ENCODE results near the gene PPP2R2D.
"Not testable (repeated sequence)": the region's sequence is repeated elsewhere in the genome, so short reads cannot be mapped to it uniquely, and the experiment has no call there.

Gene PPP2R2D

DNA sequence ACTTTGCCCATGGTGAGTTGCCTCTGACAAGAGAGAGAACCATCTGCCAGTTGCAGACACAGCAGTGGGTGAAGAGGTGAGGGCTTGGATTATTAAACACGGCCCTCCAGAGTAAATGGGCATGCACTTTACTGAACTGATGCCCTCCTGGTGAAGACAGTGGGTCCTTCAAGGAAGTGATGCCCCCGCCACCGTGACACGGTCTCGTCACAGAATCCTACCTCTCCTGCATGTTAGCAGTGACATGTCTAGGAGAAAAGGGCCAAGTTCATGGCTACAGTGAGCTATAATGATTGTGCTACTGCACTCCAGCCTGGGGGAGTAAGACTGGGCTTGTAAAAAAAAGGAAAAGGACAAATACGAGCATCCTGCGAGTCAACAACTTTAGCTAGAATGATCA is 78.5 kb downstream of the PPP2R2D start:
- no peak for DNase-seq

DNA sequence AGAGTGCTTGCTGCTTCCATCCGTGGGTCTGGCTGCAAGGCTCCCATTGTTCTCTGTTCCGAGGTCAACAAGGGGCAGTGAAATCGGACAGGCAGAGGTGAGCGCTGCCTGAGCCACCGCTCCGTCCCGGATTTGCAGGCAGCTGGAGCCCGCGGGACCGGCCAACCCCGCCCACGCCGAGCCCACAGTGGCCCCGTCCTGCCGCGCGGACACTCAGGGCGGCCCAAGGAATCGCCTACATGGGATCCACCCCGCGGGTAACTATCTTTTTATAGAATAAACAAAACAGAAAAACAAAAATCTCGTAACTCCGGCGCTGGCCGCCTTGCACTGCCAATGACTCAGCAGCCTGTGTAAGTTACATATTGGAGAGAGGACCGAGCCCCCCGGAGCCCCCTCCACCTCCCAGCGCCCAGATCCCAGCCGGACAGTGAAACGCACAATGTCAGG is 79.0 kb downstream of the PPP2R2D start:
- DNase-seq = no peak

DNA sequence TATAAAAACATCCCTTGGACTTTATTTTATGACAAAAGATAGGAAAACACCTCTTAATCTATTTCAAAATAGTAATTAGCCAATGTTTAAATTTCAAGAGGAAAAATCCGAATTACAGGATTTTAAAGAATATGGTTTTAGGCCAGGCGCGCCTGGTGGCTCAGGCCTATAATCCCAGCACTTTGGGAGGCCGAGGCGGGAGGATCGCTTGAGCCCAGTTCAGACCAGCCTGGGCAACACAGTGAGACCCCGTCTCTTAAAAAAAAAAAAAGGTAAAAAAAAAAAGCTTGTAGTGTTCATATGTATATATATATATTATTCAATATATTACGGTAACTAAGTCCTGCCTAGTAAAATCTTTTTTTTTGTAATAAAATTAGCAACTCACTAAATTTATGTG is 79.5 kb downstream of the PPP2R2D start:
- DNase-seq = no peak

DNA sequence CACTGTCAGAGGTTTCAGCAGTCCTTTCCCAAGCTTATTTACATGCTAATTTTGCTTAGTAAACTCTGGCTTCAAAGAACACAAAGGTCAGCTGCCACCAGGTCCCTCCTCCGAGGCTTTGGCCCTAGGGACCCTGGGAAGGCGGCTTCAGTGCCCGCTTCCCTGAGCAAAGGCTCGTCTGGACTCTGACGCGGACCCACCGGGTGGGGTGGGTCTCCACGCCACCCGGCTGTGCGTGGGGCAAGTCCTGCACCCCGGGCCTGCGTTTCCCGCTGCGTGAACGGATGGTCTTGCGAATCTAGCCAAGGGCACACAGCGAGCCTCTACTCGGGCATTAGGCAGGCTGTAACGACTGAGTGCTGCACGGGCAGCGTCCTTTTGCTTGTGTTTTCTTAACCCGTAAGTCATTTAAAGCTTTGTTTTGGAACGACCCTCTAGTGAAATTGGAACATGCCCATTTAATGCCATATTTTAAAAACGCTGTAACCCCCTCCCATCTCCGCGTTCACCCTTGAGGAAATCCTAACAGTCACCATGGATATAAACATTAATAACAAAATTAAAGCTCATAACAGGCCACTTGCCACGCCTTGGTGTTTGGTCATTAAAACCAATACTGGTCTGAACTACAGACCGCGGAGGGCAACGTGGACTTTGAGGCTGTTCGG is 80.1 kb downstream of the PPP2R2D start:
- peak; percentile 11 for DNase-seq

DNA sequence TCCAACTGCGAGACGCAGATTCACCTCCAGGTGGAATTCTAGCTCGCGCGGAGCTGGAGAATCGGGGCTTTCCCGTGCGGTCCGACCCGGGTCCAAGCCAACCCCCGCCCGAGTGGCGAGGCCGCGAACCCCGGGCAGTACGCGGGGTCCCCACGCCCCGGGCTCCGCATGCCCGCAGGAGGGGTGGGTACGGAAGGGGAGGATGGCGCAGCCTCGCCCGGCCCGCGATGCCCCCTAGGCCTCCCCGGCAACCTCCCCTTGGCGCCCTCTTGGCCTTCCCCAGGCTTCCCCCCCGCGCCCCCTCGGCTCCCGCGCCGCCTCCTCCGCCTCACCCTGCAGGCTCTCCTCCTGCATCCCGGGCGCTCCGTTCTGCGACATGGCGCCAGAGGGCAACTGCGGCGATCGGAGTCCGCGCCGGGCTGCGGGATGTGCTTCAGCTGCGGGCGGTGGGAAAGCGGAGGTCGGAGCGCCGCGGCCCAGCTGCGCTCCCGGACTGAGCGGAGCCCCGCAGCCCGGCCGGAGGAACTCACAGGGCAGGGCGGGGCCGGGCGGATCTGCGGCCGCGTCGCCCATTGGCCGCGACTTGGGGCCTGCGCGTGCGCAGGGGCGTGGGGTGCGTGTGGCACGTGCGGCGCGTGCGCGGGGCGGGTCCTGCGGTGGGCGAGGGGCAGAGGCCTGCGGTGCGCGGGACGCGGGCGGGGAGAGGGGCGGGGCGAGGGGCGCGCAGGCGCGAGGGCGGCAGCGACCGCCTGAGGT is 80.8 kb downstream of the PPP2R2D start, which contains the start of gene BNIP3:
Gene BNIP3, minus strand, starts transcription at position 495 of the 756 bp plus-strand sequence. Its CDS starts 117 bp downstream, at position 378.
- peak; percentile 96 for DNase-seq

DNA sequence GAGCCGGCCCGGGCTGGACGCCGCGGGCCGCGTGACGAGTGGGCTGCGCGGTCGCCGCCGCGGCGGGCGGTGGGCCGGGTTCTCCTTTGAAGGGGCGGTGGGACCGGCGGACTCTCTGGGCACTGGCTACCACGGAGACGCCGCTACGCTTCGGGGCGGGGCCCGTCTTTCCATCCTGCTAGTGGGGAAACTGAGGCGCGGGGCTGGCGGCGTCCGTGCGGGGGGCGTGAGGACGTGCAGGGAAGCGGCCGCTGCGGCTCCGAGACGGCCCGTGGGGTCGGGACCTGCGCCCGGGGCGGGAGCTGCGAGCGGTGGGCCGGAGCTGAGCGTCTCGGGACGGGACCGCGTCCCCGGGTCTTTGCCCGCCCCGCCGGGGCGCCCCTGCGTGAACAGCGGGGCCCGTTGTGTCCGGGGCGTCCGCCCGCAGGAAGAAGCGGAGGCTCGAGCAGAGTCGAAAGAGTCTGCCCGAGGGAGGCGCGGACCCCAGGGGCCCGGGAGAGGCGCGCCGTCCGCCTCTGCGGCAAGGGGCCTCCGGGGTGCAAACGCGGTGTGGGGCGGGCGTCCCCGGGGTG is 81.5 kb downstream of the PPP2R2D start:
- no peak for DNase-seq

DNA sequence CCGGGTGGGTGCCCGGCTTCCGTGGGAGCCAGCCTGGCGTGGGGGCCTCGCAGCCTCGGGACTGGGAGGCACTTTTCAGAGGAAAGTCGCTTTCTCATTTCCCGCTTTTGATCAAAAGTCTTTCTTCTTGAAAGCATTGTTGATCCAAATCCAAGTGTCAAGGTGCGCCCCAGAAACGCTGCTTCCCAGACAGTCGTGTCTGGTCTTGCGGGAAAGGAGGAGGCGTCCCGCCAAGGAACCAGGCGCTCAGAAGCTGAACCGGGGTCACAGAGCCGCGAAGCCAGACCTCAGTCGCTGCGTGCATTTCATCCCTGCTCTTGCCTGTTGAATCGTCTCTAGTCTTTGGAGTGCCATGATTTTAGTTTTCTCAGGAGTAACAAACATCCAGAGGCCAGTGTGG is 82.0 kb downstream of the PPP2R2D start:
- DNase-seq = no peak

DNA sequence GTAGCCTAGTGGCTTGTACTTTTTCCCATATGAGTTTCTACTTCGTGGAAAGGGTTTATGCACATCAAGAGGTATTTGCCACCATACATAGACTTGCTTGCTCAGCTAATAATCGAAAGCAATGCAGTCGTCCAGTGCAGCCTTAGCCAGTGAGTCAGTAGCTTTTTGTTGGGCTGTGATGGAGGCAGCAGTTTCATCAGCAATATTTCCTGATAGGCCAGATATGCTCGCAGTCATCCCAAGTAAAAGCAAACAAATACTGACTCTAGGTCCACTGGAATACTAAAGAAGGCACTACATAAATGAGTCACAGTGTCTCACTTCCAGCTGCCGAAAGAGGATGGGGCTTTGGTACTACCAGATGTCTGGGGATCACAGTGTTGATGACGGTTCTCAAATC is 83.0 kb downstream of the PPP2R2D start:
- no peak for DNase-seq

DNA sequence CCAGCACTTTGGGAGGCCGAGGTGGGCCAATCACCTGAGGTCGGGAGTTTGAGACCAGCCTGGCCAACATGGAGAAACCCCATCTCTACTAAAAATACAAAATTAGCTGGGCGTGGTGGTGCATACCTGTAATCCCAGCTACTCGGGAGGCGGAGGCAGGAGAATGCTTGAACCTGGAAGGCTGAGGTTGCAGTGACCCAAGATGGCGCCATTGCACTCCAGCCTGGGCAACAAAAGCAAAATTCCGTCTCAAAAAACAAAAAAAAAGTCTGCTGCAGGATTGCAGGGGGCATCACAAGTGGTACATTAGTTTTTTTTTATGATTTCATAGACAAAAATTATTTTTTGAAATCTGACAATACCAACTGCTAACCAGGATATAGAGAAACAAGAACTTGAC is 86.0 kb downstream of the PPP2R2D start:
- DNase-seq = not testable (repeated sequence)

DNA sequence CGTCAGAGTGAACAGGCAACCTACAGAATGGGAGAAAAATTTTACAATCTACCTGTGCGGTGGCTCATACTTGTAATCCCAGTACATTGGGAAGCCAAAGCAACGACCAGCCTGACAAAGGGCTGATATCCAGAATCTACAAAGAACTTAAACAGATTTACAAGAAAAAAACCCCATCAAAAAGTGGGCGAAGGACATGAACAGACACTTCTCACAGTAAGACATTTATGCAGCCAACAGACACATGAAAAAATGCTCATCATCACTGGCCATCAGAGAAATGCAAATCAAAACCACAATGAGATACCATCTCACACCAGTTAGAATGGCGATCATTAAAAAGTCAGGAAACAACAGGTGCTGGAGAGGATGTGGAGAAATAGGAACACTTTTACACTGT is 86.5 kb downstream of the PPP2R2D start:
- DNase-seq = not testable (repeated sequence)

DNA sequence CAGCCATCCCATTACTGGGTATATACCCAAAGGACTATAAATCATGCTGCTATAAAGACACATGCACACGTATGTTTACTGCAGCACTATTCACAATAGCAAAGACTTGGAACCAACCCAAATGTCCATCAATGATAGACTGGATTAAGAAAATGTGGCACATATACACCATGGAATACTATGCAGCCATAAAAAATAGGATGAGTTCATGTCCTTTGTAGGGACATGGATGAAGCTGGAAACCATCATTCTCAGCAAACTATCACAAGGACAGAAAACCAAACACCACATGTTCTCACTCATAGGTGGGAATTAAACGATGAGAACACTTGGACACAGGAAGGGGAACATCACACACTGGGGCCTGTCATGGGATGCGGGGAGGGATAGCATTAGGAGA is 87.0 kb downstream of the PPP2R2D start:
- DNase-seq = not testable (repeated sequence)

DNA sequence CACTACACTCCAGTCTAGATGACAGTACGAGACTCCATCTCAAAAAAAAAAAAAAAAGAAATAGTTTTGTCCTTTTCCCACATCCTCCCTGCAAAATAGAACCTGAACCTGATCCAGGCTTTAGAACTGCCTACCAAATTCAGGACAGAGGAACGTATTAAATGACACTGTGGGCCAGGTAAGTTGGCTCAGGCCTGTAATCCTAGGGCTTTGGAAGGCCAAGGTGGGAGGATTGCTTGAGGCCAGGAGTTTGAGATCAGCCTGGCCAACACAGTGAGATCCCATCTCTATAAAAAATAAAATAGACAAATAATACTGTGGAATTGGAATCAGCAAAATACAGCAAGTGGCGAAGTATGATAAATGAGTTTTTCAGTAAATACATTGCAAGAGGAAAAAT is 90.9 kb downstream of the PPP2R2D start:
- DNase-seq = no peak

DNA sequence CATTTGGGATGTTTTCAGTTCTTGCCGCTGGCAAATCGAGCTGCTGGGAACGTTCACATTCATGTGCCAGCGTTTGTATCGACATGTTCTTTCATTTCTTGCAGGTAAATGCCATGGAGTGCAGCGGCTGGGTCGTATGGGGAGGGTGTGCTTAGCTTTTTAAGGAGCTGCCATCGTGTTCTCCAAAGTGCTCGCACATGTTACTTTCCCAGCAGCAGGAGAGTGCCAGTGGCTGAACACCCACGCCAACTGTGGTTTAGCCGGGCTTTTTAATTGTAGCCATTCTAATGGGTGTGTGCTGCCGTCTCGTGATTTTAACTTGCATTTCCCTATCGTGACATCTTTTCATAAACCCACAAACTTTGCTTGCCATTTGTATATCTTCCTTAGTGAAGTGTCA is 92.5 kb downstream of the PPP2R2D start:
- no peak for DNase-seq

DNA sequence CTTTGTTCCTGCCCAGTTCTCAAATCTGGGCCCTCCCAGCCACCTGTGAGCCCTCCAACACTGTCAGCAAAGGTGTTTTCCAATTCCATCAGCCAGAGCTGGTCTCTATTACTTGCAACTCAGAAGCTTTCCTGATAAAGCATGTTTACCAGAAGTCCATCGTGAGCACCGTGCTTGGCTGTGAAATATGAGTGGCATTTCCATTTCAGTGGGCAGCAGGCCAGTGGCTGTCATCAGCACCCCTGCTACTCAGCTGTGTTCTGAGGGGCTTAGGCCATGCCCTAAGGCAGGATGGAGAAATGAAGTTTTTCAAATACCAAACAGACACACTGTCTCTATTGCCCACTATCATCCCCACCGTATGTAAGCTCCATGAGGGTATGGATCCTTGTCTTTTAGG is 93.6 kb downstream of the PPP2R2D start:
- no peak for DNase-seq

DNA sequence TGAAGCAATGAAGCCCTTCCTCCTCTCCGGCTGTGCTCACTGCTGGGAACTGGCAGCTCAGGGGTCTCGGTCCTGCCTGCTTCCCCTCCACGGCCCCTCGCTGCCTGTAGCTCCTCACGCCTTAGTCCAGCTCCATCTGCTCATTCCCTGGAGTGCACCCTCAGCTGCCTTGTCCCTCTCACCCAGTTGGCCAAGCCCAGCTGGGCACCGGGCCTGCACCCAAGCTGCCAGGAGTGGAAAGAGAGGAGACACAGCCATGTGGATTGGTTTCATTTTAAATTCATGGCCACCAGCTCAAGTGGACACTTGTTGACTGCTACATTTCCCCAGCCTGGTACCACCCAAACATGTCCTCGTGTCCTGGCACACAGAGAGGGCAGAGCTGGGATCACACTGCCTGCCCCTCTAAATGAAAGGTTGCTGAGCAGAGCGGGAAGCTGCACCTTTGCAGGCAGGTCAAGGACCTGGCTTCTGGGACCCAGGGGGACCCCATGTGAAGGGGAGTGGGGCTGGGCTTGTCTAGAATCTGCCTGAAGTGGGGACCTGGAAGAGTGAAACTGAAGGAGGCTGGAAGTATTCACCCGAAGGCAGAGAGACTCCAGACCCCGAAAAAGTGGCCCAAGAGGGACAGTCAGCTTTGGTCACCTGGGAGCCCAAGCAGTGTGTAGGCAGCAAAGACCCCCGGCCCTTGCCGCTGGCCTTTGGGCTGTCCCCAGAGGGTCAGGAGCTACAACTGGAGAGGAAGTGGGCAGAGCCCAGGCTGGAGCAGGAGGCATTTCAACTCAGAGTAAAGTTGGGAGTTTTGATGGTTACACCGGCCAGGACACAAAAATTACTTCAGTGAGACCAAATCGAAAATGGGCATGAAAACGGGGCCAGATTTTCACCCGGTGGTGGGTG is 95.9 kb downstream of the PPP2R2D start:
- no peak for DNase-seq

DNA sequence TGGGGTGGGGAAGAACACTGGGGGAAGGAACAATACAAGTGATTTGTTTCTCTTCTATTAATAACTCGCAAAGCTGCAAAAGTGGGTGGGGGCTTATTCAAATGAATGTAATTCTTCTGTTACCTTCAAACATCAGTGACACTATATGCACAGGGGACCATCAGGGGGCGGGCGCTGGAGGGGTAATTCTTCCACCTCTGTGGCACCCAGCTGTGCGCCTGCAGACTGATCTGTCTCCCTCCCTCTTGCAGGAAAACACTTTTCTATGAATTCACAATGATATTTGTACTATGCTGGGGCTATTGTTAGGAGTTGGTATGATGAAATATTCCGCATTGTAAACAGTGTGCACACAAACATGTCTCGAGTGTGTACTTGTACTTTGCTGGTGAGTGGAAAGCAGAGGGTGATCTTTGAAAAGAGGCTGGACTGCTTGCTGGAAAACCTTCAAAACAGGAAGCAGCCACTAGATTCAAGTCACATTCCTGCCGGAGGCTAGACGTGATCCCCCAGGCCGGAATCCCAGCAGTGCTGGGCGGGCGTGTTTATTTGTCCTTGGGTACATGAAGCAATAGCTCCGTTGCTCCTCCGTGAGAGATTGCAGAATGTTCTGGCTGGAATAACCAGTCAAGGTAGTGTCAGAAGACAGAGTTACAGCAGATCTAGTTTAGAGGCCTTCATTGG is 96.7 kb downstream of the PPP2R2D start:
- DNase-seq = no peak

DNA sequence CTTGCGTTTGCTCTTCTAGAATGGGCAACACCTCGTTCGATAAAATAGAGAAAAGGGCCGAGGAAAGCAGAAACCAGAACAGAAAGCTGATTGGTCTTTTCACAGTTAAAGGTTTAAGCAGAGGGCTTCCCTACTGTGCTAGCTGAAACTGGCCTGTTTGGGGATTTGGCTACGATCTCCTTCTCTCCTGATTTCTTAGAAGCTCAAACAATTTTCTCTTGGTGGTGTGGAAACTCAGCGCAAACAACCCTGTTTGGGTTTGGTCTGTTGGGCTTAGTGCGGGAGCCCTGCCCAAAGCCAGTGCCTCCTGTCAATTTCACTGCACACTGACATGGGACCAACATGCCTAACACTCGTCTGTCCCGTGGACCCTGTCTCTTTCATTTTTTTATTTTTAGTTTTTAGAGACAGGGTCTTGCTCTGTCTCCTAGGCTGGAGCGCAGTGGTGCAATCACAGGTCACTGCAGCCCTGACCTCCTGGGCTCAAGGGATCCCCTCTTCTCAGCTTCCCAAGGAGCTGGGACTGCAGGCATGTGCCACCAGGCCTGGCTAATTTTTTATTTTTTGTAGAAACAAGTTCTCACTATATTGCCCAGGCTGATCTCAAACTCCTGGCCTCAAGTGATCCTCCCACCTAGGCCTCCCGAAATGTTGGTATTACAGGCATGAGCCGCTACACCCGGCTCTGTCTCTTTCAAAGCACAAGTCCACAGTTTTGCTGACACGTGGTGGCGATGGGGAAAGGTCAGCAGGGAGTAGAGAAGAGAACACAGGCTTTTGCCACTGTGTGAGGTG is 97.4 kb downstream of the PPP2R2D start:
- DNase-seq = no peak

DNA sequence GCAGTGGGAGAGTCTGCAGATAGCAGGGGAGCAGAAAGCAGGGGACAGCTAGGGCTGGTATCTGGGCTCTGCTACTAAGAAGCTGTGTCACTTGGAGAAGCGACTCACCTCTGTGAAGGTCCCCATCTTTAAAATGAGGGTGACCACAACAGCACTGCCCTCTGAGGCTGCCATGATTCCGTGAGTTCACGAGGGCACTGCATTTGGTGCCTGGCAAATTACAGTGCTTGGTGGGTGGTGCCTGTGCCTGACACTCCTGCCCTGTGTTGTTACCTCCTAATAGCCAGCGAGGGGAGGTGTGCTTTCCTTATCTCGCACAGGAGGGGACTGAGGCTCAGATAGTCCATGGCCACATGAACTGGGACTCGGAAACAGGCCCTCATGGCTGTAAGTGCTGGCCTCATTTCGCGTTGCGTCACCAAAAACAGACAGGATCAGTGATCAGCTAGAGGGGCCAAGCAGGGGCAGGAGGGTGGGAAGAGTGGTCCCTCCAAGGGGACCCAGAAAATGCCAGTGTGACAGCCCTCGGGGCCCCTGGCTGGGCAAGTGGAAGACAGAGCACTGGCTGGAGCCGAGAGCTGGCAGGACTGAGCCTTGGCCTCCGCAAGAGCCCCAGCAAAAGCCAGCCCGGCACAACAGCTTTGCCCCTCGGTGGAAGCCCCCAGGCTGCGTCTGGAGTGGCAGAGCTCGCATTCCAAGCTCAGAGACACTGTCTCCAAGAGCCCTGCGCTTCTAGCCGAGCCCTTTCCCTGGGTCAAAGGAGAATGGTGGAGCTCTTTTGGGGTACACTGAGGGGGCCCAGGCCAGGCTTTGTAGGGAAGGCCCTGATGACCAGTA is 98.3 kb downstream of the PPP2R2D start:
- no peak for DNase-seq

DNA sequence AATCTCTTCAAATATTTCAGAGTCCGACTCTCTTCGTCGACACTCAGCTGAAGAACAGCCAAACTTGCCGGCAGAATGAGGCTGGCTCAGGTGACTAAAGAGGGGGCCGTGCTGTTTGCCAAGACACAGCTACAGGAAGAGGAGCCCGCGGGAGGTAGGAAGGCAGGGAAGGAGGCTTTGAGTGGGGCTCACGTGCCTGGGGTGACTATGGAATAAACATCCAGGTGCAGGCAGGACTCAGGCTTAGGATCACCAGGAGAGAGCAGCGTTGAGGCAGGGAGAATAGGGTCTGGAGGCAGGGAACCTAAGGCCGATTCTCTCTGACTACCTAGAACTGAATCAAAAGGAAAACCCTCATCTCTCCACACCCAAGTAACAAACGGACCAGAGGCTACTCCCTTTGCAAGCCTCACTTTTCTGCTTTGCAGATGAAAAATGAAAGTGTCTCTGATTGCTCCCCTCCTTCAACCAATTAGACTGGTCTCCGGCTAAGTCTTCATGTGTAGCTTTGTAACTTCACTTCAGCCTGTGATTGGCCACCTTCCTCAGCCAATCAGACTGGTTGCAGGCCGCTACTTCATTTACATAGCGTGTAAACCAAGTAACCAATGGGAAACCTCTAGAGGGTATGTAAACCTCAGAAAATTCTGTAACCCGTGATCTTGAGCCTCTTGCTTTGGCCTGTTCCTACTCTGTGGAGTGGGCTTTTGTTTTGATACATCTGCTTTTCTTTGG is 100.6 kb downstream of the PPP2R2D start:
- no peak for DNase-seq

DNA sequence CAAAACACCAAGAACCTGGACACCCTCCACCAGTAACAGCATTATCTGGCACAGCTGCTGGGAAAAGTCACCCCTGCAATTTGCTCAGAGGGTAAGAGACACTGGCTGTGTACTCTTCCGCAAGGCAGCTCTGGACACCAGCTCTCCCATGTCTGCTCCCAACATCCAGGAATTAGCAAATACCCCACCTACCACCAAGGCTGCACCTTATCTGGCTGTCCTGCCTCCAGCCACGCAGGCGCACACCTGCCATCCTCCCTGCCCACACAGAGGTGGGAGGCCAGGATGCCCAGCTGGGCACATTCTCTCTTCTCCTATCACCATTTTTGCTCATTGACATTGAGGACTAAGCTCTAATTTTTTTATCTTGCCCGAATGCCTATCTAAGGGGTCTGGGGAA is 101.2 kb downstream of the PPP2R2D start:
- DNase-seq = no peak
